ENCODE data around the gene OXCT2.

The OXCT2 gene

GRCh38 chr1:39729030-39729429, 42.1 kb downstream of the OXCT2 start:
- no peak for DNase-seq

GRCh38 chr1:39727932-39728317, 43.2 kb downstream of the OXCT2 start:
- no peak for DNase-seq

- DNase-seq = peak; percentile 56
Observed at GRCh38 chr1:39727221-39727931, 43.8 kb downstream of the OXCT2 start.

GRCh38 chr1:39726600-39726999, 44.5 kb downstream of the OXCT2 start:
- no peak for DNase-seq

- no peak for DNase-seq
Observed at GRCh38 chr1:39722495-39722894, 48.7 kb downstream of the OXCT2 start.

- no peak for DNase-seq
Observed at GRCh38 chr1:39721664-39722063, 49.5 kb downstream of the OXCT2 start.

GRCh38 chr1:39720094-39720999, 50.8 kb downstream of the OXCT2 start:
- peak; percentile 73 for DNase-seq

Measured in activated CD4-positive, alpha-beta T cell treated with anti-CD3 and anti-CD28 coated beads, Interleukin-2, amount 50 U/mL, for 16 hours (primary cell).